HPDE6-E6E7 (cell line): ENCODE data around the gene F7.

Experiments used
- DNase-seq: peaks from one replicate; pipeline ENCODE4 v3.0.0; 2011; ENCODE audit warnings: missing footprints; ENCODE audit errors: extremely low spot score

Gene F7

DNA sequence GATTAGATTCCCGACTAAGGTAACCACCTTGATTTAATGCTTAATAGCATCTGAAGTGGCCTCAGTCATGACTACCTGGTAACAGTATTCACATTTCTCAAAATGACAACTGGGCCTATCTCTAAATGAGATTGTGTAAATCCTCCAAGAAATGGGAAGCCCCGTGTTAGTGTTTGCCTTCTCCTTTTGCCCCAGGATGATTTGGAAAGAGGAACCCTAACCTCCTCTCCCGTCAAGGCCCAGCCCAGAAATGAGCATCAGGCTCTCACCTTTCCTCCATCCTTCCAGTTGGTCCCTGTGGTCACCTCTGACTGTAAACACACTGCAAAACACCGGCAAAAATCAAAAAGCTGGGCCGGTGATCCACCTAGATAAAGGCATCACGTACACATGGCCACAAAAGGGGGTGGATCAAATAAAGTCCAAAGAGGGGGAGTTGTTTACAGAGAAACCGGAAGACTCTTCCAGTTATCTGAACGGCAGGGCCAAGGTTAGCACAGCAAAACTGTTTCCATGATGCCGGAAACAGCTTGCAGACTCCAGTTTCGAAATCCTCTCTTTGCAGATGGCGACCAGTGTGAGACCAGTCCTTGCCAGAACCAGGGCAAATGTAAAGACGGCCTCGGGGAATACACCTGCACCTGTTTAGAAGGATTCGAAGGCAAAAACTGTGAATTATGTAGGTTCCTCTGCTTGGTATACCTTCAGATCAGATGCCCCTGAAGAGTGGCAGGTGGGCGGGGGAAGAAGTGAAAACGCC lies 33.4 kb downstream of the F7 start:
- no peak for DNase-seq

DNA sequence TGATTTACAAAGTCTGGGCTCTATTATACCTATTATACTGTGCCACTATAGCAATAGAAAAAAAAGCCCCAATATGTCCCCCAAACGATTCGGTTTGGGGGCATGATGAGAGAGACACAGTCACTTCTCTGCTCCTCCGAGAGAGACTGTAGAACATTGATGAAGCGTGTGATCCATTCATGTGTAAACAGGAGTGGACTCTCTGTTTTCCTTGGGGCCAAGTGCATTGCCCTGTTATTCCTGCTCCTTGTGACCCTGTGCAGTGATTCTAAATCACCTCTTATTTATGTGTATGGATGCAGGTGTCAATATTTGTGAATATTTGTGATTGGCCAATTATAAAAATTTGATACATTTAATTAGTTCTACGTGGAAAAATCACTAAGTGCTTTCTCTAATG lies 34.0 kb downstream of the F7 start:
- DNase-seq: no peak

DNA sequence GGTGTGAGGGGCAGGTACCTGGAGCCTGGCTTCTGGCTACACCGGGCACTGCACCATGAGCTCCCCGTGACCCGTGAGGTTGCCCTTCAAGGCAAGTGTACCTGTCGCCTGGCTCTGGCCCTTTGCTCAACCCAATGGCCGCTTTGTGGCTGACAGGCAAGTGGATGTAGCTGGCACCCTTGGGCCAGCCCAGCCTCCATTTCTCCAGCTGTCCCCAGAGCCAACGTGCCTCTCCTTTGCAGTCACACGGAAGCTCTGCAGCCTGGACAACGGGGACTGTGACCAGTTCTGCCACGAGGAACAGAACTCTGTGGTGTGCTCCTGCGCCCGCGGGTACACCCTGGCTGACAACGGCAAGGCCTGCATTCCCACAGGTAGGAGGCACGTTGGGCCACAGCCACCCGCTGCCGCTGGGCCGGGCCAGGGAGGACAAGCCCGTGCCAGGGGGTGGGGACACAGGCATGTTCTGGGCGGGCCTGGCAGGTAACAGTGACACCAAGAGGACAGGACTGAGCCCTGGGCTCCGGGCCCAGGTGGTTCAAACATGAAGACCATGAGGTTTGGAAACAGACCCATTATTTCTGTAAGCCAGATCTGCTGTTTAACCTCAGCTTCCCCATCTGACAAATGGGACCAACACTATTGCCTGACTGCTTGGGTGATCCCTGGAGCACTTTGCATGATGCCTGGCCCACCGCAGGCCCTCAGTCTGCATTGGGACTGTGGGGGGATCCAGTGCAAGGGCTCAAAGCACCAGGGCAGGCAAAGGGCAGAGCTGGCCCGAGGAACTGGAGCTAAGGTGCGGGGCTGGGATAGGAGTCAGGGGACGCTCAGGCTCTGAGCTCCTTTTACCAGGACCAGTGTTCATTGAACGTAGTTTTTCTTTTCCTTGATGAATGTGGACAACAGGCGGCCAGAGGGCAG lies 35.3 kb downstream of the F7 start:
- no peak for DNase-seq

DNA sequence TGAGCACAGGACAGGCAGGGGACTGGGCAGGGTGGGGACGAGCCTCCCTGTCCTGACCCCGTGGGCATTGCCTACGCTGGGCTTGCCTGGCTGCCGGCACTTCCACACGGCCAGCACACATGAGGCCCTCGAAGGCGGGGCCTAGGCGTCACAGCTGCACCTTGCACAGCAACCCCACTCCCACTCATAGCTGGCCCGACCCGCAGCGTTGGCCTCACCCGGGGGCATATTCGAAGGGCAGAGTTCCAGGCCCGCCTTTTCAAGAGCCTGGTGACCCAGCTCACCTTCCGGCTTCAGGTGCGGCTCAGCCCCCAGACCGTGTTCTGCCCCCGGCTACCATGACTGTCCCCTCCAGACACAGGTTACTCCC lies 36.0 kb downstream of the F7 start:
- no peak for DNase-seq

DNA sequence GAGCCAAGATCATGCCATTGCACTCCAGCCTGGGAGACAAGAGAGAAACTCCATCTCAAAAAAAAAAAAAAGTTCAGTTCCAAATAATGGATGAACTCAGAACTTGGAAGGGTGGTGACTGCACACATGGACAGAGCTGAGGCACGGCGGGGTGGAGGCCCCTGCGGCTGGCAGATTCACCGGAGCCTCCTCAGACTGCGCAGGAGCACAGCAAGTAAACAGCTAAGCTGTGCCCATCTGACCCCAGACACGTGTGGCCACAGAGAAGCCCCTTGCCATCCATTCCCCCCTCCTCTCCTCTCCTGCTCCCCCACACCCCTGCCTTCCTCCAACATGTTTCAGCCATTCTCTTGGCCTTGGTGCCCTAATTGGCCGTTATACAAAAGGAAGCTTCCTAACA lies 37.3 kb downstream of the F7 start:
- DNase-seq: no peak

DNA sequence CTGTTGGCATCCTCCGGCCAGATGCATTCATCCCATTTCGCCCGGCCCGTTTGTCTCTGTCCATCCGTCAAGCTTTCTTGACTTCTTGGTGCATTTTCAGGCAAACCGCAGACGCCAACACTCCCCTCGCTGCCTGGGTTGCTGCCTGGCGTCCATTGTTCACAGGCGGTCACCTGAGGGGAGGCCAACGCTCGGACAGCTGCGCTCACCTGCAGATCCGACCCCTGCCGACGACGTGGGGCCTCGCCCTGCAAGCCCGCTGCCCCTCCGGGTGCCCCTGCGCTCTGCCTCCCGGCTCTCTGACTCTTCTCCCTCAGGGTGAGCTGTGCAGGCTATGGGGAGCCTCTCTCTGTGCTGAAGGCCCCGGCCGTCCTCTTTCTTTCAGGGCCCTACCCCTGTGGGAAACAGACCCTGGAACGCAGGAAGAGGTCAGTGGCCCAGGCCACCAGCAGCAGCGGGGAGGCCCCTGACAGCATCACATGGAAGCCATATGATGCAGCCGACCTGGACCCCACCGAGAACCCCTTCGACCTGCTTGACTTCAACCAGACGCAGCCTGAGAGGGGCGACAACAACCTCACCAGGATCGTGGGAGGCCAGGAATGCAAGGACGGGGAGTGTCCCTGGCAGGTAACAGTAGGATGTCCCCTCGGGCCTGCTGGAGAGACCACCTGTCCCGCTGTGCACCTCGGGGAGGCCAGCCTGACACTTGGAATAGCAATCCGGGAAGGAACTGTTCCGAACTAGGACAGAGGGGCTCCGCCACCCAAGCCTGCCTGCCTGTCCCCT lies 38.1 kb downstream of the F7 start:
- no peak for DNase-seq

DNA sequence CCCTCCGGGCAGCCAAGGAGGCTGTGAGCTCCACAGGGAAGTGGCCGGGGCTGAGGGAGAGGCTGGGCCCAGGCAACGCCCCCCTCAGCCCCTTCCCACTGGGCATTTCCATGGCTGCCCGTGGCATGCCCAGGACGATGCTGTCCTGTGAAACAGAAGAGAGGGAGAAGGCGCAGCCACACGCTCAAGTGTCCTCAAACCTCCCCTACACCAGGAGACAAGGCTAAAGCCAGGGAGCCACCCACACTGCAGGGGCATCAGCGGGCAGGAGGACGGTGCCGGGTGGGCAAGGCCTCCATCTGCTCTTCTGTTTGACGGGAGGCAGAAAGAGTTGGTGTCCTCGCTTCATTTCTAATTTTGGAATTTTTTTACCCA lies 38.7 kb downstream of the F7 start:
- no peak for DNase-seq

DNA sequence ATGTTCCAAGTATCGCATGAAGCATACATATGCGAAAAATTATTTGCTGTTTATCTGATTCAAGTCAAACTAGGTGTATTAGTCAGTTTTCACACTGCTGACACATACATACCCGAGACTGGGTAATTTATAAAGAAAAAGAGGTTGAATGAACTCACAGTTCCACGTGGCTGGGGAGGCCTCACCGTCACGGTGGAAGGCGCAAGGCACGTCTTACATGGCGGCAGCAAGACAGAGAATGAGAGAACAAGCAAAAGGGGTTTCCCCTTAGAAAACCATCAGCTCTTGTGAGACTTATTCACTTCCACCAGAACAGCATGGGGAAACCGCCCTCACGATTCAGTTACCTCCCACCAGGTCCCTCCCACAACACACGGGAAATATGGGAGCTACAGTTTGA lies 39.9 kb downstream of the F7 start:
- no peak for DNase-seq

DNA sequence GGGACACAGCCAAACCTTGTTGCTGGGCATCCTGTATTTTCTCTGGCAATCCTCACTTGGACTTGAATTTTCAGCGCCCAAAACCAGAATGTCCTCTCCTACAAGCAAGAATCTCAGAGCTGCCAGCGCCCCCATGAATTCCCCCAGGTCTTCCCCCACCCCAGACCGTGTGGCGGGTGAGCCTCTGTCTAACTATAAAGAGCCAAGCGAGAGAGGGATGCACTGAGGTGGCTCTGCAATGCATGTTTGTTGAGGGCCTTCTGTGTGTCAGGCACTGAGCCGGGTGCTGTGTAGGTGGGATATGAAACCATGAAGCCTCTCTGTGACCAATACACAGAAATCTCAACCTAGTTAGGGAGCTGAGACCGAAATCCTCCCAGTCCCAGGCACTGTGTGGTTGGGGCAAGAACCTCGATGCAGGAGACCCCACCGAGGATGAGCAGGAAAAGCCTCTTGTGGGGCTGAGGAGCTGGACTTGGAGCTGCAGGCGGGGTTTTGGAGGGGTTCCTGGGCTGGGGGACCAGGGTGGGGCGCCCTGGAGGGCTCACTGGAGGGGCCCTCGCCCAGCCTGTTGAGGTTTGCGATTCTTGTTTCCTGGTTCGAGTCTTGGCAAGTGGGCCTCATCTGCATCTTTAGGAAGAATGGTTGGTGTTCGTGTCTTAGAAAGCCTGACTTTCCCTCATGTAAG lies 40.5 kb downstream of the F7 start:
- no peak for DNase-seq

DNA sequence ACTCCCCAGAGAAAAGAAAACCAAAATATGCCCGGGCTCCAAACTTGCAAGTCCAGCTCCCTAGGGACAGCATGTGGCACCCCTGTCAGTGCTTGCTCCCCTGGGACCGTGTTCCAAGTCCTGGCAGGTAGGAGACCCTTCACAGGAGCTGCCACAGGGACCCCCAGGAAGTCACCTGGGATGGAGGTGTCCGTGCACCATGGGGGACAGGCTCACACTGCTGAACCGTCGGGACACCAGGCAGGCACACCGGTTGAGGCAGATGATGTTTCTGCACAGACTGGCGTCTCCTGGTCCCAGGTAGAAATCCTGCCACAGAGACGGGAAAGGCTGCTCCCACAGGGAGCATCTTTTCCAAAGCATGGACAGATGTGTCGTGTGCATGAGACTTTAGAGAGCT lies 41.2 kb downstream of the F7 start:
- DNase-seq: no peak

DNA sequence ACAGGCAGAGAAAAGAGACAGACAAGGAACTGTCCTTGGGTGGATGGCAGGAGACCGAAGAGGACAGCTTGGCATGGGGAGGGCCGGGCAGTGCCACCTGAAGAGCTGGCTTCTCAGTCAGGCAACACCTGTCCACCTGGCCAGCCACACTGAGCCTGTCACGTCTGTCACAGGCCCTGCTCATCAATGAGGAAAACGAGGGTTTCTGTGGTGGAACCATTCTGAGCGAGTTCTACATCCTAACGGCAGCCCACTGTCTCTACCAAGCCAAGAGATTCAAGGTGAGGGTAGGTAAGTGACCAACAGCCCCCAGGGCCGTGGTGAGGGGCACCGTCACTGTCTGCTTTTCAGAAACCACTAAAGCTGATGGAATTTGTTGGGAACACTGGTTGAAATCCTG lies 41.6 kb downstream of the F7 start:
- no peak for DNase-seq

DNA sequence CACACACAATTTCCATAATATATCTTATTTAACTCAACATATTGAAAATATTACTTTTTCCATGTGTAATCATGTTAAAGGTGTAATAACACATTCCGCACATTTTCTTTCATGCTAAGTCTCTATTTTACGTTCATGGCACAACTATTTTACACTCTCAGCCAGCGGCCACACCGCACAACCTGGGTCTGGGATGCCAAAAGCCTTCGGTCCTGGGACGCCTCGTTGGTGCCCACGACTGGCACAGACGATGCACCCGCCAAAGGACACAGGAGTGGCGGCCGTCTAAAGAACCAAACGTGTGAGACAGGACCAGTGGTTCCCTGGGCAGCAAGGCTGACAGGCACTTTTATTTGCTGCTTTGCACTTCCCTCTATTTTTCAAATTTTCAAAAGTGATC lies 42.8 kb downstream of the F7 start:
- DNase-seq: no peak

DNA sequence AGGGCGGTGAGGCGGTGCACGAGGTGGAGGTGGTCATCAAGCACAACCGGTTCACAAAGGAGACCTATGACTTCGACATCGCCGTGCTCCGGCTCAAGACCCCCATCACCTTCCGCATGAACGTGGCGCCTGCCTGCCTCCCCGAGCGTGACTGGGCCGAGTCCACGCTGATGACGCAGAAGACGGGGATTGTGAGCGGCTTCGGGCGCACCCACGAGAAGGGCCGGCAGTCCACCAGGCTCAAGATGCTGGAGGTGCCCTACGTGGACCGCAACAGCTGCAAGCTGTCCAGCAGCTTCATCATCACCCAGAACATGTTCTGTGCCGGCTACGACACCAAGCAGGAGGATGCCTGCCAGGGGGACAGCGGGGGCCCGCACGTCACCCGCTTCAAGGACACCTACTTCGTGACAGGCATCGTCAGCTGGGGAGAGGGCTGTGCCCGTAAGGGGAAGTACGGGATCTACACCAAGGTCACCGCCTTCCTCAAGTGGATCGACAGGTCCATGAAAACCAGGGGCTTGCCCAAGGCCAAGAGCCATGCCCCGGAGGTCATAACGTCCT lies 43.4 kb downstream of the F7 start:
- no peak for DNase-seq

DNA sequence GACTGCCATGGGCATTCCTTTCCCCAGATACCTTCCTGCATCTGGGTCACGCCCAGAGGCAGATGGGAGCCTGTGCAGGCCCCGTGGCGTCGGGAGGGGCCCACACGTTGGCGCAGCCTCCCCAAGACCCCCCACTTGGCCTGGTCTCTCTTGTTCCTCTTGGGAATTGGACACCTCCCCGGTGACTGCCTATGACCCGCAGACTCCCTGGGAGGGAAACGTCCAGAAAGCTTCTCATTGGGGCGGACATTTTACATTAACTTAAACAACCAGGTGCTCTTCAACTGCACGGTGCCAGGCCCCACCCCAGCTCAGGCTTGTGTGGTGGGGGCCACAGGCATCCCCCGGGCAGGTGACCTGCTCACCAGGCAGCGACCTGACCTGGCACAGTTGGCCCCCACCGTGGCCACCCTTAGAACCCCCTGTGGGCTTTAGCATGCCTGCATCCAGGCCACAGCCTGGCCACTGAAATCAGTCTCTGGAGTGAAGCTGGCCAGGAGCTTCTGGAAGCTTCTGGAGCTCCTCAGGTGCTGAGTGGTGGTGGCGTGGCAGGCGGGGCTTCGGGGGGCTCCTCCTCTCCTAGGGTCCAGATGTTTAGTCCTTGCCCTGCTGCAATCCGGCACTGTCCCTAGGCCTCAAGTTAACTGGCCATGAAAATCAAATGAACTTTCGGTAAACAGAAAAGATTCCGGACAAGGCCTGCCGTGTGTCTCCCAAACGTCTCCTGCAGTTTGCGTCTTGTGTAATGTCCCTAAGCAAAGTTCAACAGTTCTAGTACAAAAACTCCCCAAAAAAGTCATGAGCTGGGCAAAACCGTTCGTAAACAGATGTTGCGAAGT lies 44.3 kb downstream of the F7 start:
- no peak for DNase-seq

DNA sequence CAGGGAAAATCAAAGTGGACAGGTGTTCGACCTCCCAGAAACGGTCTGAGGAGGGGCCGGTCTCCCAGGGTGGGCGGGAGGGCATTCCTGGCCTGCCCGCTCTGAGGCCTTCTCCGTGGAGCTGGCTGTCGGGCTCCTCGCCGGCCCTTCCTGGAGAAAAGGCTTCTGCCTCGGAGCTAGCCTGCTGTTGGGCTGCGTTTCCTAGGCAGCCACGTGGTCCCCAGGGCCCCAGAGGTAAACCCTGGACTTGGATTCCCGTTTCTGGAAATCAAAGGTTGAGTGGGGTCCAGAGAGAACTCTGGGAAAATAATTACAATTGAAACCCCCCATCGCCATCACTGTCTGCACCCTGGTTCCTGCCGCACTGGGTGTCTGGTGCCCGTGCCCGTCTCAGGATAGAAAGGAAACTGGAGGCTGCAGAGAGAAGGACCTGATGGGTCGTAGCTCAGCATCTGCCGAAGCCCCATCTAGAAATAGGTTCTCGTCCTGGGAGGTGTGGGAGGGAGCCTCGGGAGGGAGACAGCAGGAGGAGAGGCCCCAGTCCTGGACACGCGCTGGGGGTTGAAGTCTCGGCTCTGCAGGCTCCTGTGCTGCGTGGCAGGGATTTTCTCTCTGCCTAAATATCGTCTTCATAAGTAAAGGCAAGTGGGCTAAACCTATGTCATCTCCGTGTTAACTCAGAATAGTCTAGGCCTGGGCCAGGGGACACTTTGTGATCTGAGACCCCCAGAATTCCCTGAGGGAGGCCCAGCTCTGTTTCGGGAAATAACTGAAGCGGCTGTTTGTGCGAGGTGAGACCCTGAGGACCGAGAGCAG lies 45.2 kb downstream of the F7 start:
- DNase-seq: no peak

DNA sequence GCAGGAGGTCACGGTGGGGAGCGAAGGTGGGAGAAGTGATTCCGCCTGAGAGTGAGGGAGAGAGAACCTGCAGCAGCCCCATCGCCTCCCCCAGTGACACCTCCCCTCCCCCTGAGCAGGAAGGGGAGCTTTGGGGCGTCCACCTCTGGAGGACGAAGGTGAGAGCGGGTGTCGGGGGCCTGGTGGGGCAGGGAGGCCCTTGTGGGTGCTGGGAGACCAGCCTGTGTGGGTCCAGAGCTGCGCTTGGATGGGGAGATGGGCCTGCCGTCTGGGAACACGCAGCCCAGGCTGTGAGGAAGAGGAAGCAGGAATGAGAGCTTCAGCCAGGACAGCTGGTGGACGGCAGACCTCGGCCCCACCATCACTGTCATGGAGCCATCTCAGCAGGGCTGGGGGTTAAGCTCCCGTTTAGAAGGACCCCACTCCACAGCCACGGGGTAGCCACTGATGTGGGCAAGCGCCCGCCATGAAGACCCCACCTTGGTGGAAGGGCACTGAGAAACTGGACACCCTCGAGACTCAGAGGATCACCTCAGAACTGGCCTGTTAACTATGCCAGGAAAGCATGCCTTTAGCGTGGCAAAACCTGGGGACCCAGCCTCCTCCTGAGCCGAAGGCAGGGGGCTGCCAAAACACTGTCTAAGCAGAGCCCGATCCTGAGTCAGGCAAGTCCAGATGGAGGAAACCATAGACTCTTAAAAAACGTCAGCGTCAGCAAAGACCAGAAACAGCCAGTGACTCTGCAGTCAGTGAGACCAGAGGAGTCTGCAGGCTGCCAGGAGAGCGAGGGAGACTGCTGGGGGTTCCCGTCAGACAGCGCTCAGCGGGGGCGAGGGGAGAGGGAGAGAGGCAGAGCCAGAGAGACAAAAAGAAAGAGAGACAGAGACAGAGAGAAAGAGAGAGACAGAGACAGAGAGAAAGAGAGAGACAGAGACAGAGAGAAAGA lies 46.4 kb downstream of the F7 start:
- DNase-seq: no peak

DNA sequence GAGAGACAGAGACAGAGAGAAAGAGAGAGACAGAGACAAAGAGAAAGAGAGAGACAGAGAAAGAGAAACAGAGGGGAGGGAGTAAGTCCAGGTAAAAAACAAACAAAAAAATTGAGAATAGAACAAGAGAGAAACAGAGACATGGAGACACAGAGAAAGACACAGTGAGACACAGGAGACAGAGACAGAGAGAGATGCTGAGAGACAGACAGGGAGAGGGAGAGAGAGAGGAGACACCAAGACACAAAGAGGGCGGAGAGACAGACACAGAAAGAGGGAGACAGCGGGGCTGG lies 47.0 kb downstream of the F7 start:
- no peak for DNase-seq

DNA sequence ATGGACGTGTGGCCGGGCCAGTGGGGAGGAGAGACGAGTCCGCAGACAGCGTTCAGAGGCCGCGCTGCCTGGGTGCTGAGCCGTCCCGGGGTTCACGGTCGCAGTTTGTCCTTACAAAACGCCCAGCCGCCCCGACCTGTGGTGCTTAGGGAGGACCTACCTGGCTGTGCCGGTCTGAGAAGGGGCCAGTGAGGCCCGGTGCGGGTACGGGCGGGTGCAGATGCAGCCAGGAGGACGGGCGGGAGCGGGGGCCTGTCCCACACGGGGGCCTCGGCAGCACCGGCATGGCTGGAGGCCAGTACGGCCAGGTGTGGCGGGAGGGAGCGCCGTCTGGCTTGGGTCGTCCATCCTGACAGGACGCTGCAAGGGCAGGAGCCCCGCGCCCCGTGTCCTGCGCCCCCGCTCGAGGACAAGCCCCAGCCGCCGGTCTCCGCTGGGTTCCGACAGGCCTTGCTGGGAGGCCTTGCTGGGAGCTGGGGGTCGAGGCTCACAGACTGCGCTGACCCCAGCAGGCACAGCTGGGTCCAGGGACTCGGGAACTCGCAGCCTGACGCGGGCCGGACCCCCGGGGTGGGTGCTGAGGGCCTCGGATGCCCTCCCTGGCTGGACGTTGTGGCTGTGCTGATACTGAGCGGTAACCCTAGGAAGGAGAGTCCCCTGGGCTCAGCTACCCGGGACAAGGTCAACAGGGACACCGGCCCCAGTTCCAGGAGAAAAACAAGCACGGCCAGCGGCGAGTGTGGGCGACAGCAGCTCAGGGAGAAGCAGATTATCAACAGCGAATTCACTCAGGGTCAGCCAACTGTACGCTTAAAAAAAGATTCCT lies 47.6 kb downstream of the F7 start:
- DNase-seq: no peak
